OCI-LY7 (cell line): ENCODE measurements around the gene CYP27C1. TPM values are rescaled to one million over a fixed set of nuclear protein-coding genes. Genes with fewer than 3 reads are reported as not detected.

Experiments
- BruUV-seq: library from RNA; stranded (reverse); fragments of 400-500 nt; replicated peaks from 2 replicates; lab custom pipeline; 2021; lab: Mats Ljungman, UMichigan
- CTCF ChIA-PET: fragments of 300-600 bp; sonication (Branson Sonifier 250); formaldehyde crosslinking; loops from one replicate; lab custom pipeline; 2022; ENCODE audit warnings: antibody characterized with exemption; ENCODE audit not compliant: unreplicated experiment; lab: Charles Lee
- POLR2A ChIA-PET: fragments of 300-600 bp; sonication (Branson Sonifier 250); formaldehyde crosslinking; loops from one replicate; lab custom pipeline; 2022; ENCODE audit warnings: antibody characterized with exemption; lab: Charles Lee
- DNase-seq: peaks from one replicate; pipeline ENCODE4 v3.0.0-alpha.2; 2015; ENCODE audit warnings: low spot score
- H2AFZ ChIP-seq: fragments of 200-600 bp; sonication (generic), shearing (Covaris generic); 2 replicates; pipeline ENCODE4 v1.6.1; 2014; ENCODE audit warnings: mild to moderate bottlenecking, antibody characterized with exemption, low read length, moderate library complexity
- H3K27ac ChIP-seq: fragments of 200-600 bp; sonication (generic); 2 replicates; pipeline ENCODE4 v1.5.1; 2014; ENCODE audit warnings: mixed run types, low read depth, mild to moderate bottlenecking, moderate library complexity, low read length, inconsistent platforms; ENCODE audit not compliant: poor library complexity, severe bottlenecking
- H3K36me3 ChIP-seq: fragments of 200-600 bp; sonication (generic); 2 replicates; pipeline ENCODE4 v1.6.1; 2014; ENCODE audit warnings: mild to moderate bottlenecking, antibody characterized with exemption, low read length, moderate library complexity, mixed read lengths; ENCODE audit not compliant: insufficient read depth
- H3K4me1 ChIP-seq: fragments of 200-600 bp; sonication (generic); 2 replicates; pipeline ENCODE4 v1.5.1; 2014; ENCODE audit warnings: mild to moderate bottlenecking, low read length; ENCODE audit not compliant: insufficient read depth, poor library complexity, severe bottlenecking
- H3K4me2 ChIP-seq: fragments of 200-600 bp; sonication (generic); 2 replicates; pipeline ENCODE4 v1.6.1; 2014; ENCODE audit warnings: mild to moderate bottlenecking, low read length
- H3K4me3 ChIP-seq: fragments of 200-600 bp; sonication (generic); 2 replicates; pipeline ENCODE4 v1.5.1; 2014; ENCODE audit warnings: mild to moderate bottlenecking, low read depth, low read length; ENCODE audit not compliant: poor library complexity, severe bottlenecking
- H3K79me2 ChIP-seq: fragments of 200-600 bp; sonication (generic); 2 replicates; pipeline ENCODE4 v1.6.1; 2016; ENCODE audit warnings: low read depth, mild to moderate bottlenecking, low read length, moderate library complexity, mixed read lengths; ENCODE audit not compliant: insufficient read depth
- H3K9me2 ChIP-seq: fragments of 200-600 bp; sonication (generic); 2 replicates; pipeline ENCODE4 v1.6.1; 2016; ENCODE audit warnings: mild to moderate bottlenecking, low read length, mixed read lengths; ENCODE audit not compliant: insufficient read depth
- H3K9me3 ChIP-seq: fragments of 200-600 bp; sonication (generic); 2 replicates; pipeline ENCODE4 v1.6.1; 2014; ENCODE audit warnings: mild to moderate bottlenecking, mixed run types, low read length, mixed read lengths
- H4K20me1 ChIP-seq: fragments of 200-600 bp; sonication (generic); 2 replicates; pipeline ENCODE4 v1.6.1; 2014; ENCODE audit warnings: mild to moderate bottlenecking, antibody characterized with exemption, low read length, moderate library complexity, mixed read lengths; ENCODE audit not compliant: insufficient read depth
- CTCF ChIP-seq: fragments of 200-600 bp; sonication (generic); conservative IDR thresholded peaks from 2 replicates; pipeline ENCODE4 v1.5.1; 2014; ENCODE audit warnings: mild to moderate bottlenecking, antibody characterized with exemption, low read length, moderate library complexity, mixed read lengths
- EZH2phosphoT487 ChIP-seq: fragments of 200-600 bp; sonication (generic); IDR thresholded peaks from 2 replicates; pipeline ENCODE4 v1.6.1; 2018; ENCODE audit warnings: low read depth, borderline replicate concordance, mild to moderate bottlenecking, mixed run types, antibody characterized with exemption, low read length, moderate library complexity, mixed read lengths
- intact Hi-C: fragments of 100-400 bp; cut with micrococcal nuclease; formaldehyde crosslinking; loops from one replicate; pipeline ENCODE4 v1.10.0; 2022; ENCODE audit not compliant: unreplicated experiment
- total RNA-seq, 2 experiments: library from RNA; depleted of rRNA in 1 of 2; stranded (reverse); fragments of >200 nt in 1 of 2; shearing (Covaris generic) in 1 of 2; gene quantifications; 2 replicates each; pipeline ENCODE4 v1.2.3, GENCODE V29; 2014 to 2022

CYP27C1 gene
- total RNA-seq, 2 experiments from 2014 or later: not detected

GRCh38 chr2:127185705-127186104, 34.4 kb downstream of the CYP27C1 start:
- Histone ChIP-seq H3K9me3 (peaks cover 5% of the 10 kb centered on the region; the same call in 1 of the 2 replicates), H2AFZ (no peak overlapping the region), H3K27ac (no peak overlapping the region), H3K9me2 (no peaks in the 10 kb centered on the region), H4K20me1 (no peaks in the 10 kb centered on the region), H3K4me3 (no peak overlapping the region), H3K79me2 (no peaks in the 10 kb centered on the region), H3K4me1 (no peaks in the 10 kb centered on the region), H3K4me2 (no peak overlapping the region), H3K36me3 (no peaks in the 10 kb centered on the region)
- no peak for DNase-seq
- ChIA-PET POLR2A (no interaction called here), CTCF (no interaction called here)
- intact Hi-C loops: no loop called here
- TF ChIP-seq CTCF: no peak
- no peak for TF ChIP-seq EZH2phosphoT487
- BruUV-seq: no TSS peak

- intact Hi-C loops: no loop called here
- POLR2A ChIA-PET: no interaction called here
- Histone ChIP-seq H4K20me1 (no peaks in the 10 kb centered on the region), H3K79me2 (no peaks in the 10 kb centered on the region), H3K4me2 (no peak overlapping the region), H2AFZ (no peak overlapping the region), H3K4me3 (no peak overlapping the region), H3K4me1 (no peaks in the 10 kb centered on the region), H3K9me2 (no peaks in the 10 kb centered on the region), H3K36me3 (no peaks in the 10 kb centered on the region), H3K27ac (no peak overlapping the region), H3K9me3 (peaks cover 5% of the 10 kb centered on the region; the same call in 1 of the 2 replicates)
- TF ChIP-seq CTCF (0 out of 2 replicates have a peak, but pooled peaks have one; percentile 18), EZH2phosphoT487 (no peak)
- no TSS peak for BruUV-seq
- no peak for DNase-seq
- CTCF ChIA-PET: no interaction called here
Observed at GRCh38 chr2:127185093-127185492, 35.0 kb downstream of the CYP27C1 start.

GRCh38 chr2:127183771-127184170, 36.3 kb downstream of the CYP27C1 start:
- ChIA-PET POLR2A (interaction anchor here (0.7 kb wide), 1 partner anchor 671 kb away, joined by 3 read pairs; no protein-coding TSS in a partner anchor), CTCF (no interaction called here)
- H3K4me3 ChIP-seq: no peak overlapping the region
- no peaks in the 10 kb centered on the region for H3K9me2 ChIP-seq
- H3K36me3 ChIP-seq: no peaks in the 10 kb centered on the region
- no peak for DNase-seq
- no peak for TF ChIP-seq CTCF
- no peak for TF ChIP-seq EZH2phosphoT487
- no peaks in the 10 kb centered on the region for H3K79me2 ChIP-seq
- no peak overlapping the region for H2AFZ ChIP-seq
- H3K4me2 ChIP-seq: no peak overlapping the region
- intact Hi-C loops: no loop called here
- H3K4me1 ChIP-seq: no peaks in the 10 kb centered on the region
- H3K27ac ChIP-seq: no peak overlapping the region
- BruUV-seq: no TSS peak
- H3K9me3 ChIP-seq: no peaks in the 10 kb centered on the region
- no peaks in the 10 kb centered on the region for H4K20me1 ChIP-seq
